Measurements from ENCODE around the gene KRT20. TPM values are rescaled to one million over a fixed set of nuclear protein-coding genes. Genes with fewer than 3 reads are reported as not detected.

Gene KRT20
- total RNA-seq, 1 experiment from 2014 or later = 0.66 TPM

GRCh38 chr17:40841246-40841645, 43.8 kb downstream of the KRT20 start:
- BruUV-seq (replicated peaks) = no TSS peak
- TF ChIP-seq CTCF (IDR thresholded peaks at IDR 0.05; ENCODE audit: unreplicated experiment) = no peak
- no peaks in the 10 kb centered on the region for H3K27me3 Mint-ChIP-seq (ENCODE audit: unreplicated experiment)
- CTCF ChIA-PET = interaction anchor here (0.6 to 2.9 kb wide), 3 partner anchors 22 to 1186 kb away, joined by 3 to 16 read pairs (median 4); no protein-coding TSS in a partner anchor
- intact Hi-C loops (cut with micrococcal nuclease; ENCODE audit: unreplicated experiment) = loop anchor here (10.0 kb wide), 1 partner anchor 1066 kb away; no protein-coding TSS in a partner anchor
- peaks cover 16% of the 10 kb centered on the region for H3K4me1 Mint-ChIP-seq (ENCODE audit: low read depth, unreplicated experiment)
- no peaks in the 10 kb centered on the region for H3K9me3 Mint-ChIP-seq (ENCODE audit: low read depth, unreplicated experiment)
- H3K36me3 Mint-ChIP-seq (ENCODE audit: insufficient read depth, unreplicated experiment) = peaks cover 1% of the 10 kb centered on the region
- no peak overlapping the region for H3K4me3 Mint-ChIP-seq (ENCODE audit: low read depth, unreplicated experiment)
- no peak for DNase-seq
- no peak overlapping the region for H3K27ac Mint-ChIP-seq (ENCODE audit: unreplicated experiment)

- Mint-ChIP-seq H3K36me3 (ENCODE audit: insufficient read depth, unreplicated experiment) (peaks cover 5% of the 10 kb centered on the region), H3K27me3 (ENCODE audit: unreplicated experiment) (no peaks in the 10 kb centered on the region), H3K9me3 (ENCODE audit: low read depth, unreplicated experiment) (no peaks in the 10 kb centered on the region), H3K27ac (ENCODE audit: unreplicated experiment) (no peak overlapping the region), H3K4me3 (ENCODE audit: low read depth, unreplicated experiment) (no peak overlapping the region), H3K4me1 (ENCODE audit: low read depth, unreplicated experiment) (no peaks in the 10 kb centered on the region)
- no peak for DNase-seq
- CTCF ChIA-PET = interaction anchor here (0.6 to 1.5 kb wide), 7 partner anchors 10 to 1186 kb away, joined by 3 to 4 read pairs (median 3); partner anchors contain the start of gene KRT10
- no peak for TF ChIP-seq CTCF (IDR thresholded peaks at IDR 0.05; ENCODE audit: unreplicated experiment)
- intact Hi-C loops (cut with micrococcal nuclease; ENCODE audit: unreplicated experiment) = no loop called here
- BruUV-seq (replicated peaks) = TSS peak; percentile 10
Observed at GRCh38 chr17:40839194-40839593, 45.8 kb downstream of the KRT20 start.

DNA sequence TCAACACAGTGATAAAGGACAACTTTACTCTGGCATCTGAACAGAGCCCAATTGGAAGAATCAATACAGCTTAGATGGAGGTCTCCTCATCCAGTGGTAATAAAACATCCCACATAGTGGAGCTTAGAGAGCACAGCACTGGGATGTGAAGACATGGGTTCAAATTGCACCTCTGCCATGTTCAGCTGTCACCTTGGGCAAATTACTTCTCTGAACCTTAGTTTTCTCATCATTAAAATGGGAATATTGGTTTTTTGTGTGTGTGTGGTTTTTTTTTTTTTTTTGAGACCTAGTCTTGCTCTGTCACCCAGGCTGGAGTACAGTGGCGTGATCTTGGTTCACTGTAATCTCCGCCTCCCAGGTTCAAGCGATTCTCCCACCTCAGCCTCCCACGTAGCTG, 49.0 kb downstream of the KRT20 start:
- CTCF ChIA-PET = interaction anchor here (0.6 to 1.1 kb wide), 4 partner anchors 16 to 324 kb away, joined by 3 to 4 read pairs (median 3); no protein-coding TSS in a partner anchor
- Mint-ChIP-seq H3K4me1 (ENCODE audit: low read depth, unreplicated experiment) (no peaks in the 10 kb centered on the region), H3K4me3 (ENCODE audit: low read depth, unreplicated experiment) (no peak overlapping the region), H3K27ac (ENCODE audit: unreplicated experiment) (no peak overlapping the region), H3K36me3 (ENCODE audit: insufficient read depth, unreplicated experiment) (peaks cover 5% of the 10 kb centered on the region), H3K9me3 (ENCODE audit: low read depth, unreplicated experiment) (no peaks in the 10 kb centered on the region), H3K27me3 (ENCODE audit: unreplicated experiment) (no peaks in the 10 kb centered on the region)
- intact Hi-C loops (cut with micrococcal nuclease; ENCODE audit: unreplicated experiment) = no loop called here
- no peak for TF ChIP-seq CTCF (IDR thresholded peaks at IDR 0.05; ENCODE audit: unreplicated experiment)
- DNase-seq = no peak
- BruUV-seq (replicated peaks) = no TSS peak

- DNase-seq = no peak
- intact Hi-C loops (cut with micrococcal nuclease; ENCODE audit: unreplicated experiment) = no loop called here
- Mint-ChIP-seq H3K27me3 (ENCODE audit: unreplicated experiment) (no peaks in the 10 kb centered on the region), H3K36me3 (ENCODE audit: insufficient read depth, unreplicated experiment) (peaks cover 5% of the 10 kb centered on the region), H3K4me3 (ENCODE audit: low read depth, unreplicated experiment) (no peak overlapping the region), H3K9me3 (ENCODE audit: low read depth, unreplicated experiment) (peaks cover 3% of the 10 kb centered on the region), H3K4me1 (ENCODE audit: low read depth, unreplicated experiment) (no peaks in the 10 kb centered on the region), H3K27ac (ENCODE audit: unreplicated experiment) (no peak overlapping the region)
- BruUV-seq (replicated peaks) = no TSS peak
- no peak for TF ChIP-seq CTCF (IDR thresholded peaks at IDR 0.05; ENCODE audit: unreplicated experiment)
- CTCF ChIA-PET = interaction anchor here (1.5 to 2.1 kb wide), 3 partner anchors 9 to 15 kb away, joined by 3 to 5 read pairs (median 4); no protein-coding TSS in a partner anchor
Observed at GRCh38 chr17:40833882-40834281, 51.2 kb downstream of the KRT20 start.
